C4-2B (cell line): ENCODE data around the gene EPS8L1.

Experiments
- H3K27ac ChIP-seq: fragments of 450-650 bp; 2 replicates; pipeline ENCODE4 v1.5.1; 2017
- ZFX ChIP-seq: fragments of 450-650 bp; IDR thresholded peaks from 2 replicates; pipeline ENCODE4 v1.6.1; 2017
- TF ChIP-seq, protein P1 (sequence below): fragments of 450-650 bp; conservative IDR thresholded peaks from 2 replicates; pipeline ENCODE4 v1.5.1; 2017; ENCODE audit warnings: mild to moderate bottlenecking

EPS8L1 gene

GRCh38 chr19:55068950-55069864, 6.5 kb upstream of the EPS8L1 start:
- H3K27ac ChIP-seq = 0 out of 2 replicates have a peak overlapping the region, but pooled peaks have one; percentile 3
- TF ChIP-seq, protein P1, sequence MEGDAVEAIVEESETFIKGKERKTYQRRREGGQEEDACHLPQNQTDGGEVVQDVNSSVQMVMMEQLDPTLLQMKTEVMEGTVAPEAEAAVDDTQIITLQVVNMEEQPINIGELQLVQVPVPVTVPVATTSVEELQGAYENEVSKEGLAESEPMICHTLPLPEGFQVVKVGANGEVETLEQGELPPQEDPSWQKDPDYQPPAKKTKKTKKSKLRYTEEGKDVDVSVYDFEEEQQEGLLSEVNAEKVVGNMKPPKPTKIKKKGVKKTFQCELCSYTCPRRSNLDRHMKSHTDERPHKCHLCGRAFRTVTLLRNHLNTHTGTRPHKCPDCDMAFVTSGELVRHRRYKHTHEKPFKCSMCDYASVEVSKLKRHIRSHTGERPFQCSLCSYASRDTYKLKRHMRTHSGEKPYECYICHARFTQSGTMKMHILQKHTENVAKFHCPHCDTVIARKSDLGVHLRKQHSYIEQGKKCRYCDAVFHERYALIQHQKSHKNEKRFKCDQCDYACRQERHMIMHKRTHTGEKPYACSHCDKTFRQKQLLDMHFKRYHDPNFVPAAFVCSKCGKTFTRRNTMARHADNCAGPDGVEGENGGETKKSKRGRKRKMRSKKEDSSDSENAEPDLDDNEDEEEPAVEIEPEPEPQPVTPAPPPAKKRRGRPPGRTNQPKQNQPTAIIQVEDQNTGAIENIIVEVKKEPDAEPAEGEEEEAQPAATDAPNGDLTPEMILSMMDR = no peak
- no peak for TF ChIP-seq ZFX

DNA sequence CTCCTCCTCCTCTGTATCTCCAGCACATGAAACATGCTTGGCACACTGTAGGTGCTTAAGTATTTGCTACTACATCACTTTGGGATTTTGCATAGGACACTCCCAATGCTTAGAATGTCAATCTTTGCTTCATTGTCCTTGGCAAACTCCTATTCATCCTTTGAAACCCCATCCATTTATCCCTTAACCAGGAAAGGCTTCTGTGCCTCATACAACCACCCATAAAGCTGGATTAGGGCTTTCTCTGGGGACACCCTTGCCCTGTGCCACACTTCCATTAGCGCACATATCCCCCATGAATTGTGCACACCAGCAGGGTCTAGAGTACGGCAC, 5.8 kb upstream of the EPS8L1 start:
- H3K27ac ChIP-seq = no peak overlapping the region
- TF ChIP-seq ZFX = no peak
- TF ChIP-seq, protein P1 = no peak

- TF ChIP-seq, protein P1 = no peak
- no peak for TF ChIP-seq ZFX
- H3K27ac ChIP-seq = no peak overlapping the region
These were observed 5.1 kb upstream of the EPS8L1 start for GRCh38 chr19:55070466-55071128.

DNA sequence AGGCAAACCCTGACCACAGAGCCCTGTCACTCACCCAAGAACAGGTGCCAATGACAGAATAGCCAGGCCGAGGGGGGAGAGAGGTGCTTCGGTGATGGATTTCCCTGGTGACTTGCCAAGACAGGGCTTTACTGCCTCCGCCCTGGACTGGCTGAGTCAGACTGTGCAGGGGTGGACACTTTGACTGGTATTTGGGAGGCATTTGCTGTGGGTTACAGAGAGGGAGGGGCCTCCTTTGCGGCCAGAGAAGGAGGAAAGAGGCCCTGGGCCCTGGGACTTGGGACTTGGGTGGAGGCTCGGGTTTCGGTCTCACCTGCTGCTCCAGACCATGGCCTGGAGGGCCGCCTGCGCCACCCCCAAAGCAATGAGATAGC, 4.6 kb upstream of the EPS8L1 start:
- H3K27ac ChIP-seq = no peak overlapping the region
- no peak for TF ChIP-seq ZFX
- TF ChIP-seq, protein P1 = no peak

- no peak for TF ChIP-seq ZFX
- TF ChIP-seq, protein P1 = no peak
- no peak overlapping the region for H3K27ac ChIP-seq
These were observed 3.8 kb upstream of the EPS8L1 start for GRCh38 chr19:55071913-55072312.

DNA sequence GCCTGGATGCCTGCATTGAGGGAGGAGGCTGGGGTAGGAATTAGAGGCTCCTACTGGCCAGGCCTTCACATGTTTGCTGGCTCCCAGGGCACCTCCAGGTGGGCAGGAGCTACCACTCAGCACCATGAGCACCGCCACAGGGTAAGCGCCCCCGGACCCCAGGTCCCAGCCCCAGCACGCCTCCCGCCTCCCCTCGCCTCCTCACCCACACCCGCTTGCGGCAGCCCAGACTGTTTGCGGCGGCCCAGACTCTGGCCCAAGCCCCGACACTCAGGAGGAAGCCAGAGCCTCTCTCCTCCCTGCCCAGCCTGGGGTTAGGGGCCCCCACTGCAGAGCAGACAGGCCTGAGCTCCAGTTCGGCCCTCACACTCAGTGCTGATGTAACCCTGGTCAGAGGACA, 652 bp downstream of the EPS8L1 start:
- TF ChIP-seq, protein P1 = no peak
- no peak for TF ChIP-seq ZFX
- no peak overlapping the region for H3K27ac ChIP-seq

DNA sequence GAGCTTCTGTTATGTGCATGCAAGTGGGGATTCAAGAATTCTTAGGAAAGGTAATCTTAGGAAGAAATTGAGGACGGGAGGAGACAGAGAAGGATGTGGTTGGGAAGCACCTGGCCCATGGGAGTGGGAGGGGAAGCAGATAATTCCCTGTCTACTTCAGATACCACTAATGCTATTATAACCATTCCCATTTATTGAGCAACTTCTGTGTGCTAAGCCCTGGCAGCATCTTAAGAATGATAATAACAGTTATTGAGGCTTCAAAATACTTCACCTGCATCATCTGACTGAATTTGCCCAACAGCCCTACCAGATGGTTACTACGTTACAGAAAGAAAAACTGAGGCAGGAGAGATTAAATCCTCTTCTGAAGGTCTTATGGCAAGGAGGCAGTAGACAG, 1.4 kb downstream of the EPS8L1 start:
- H3K27ac ChIP-seq = no peak overlapping the region
- no peak for TF ChIP-seq ZFX
- TF ChIP-seq, protein P1 = no peak
